IMR-90 (cell line): ENCODE results near the gene SOX6. TPM values are rescaled to one million over a fixed set of nuclear protein-coding genes. Genes with fewer than 3 reads are reported as not detected.

Experiments
- ATAC-seq: fragments of 200-7000 bp; cut with Tn5 transposase; 2 replicates; pipeline ENCODE4 v1.9.1; 2020; ENCODE audit warnings: low read depth, mild to moderate bottlenecking, moderate library complexity
- BruUV-seq: library from RNA; stranded (reverse); fragments of 400-500 nt; replicated peaks from 2 replicates; lab custom pipeline; 2021; lab: Mats Ljungman, UMichigan
- CTCF ChIA-PET: fragments of 300-600 bp; formaldehyde crosslinking; extraction: SDS; loops from one replicate; lab custom pipeline; 2021; ENCODE audit warnings: antibody characterized with exemption; lab: Yijun Ruan, JAX
- POLR2A ChIA-PET: fragments of 300-600 bp; sonication (Branson Sonifier 250); formaldehyde crosslinking; loops from one replicate; lab custom pipeline; 2022; ENCODE audit warnings: antibody characterized with exemption; ENCODE audit not compliant: unreplicated experiment; lab: Charles Lee
- DNase-seq: peaks from one replicate; pipeline ENCODE4 v3.0.0; 2013
- H2AFZ ChIP-seq: replicated peaks from 2 replicates; pipeline ENCODE3; 2013; ENCODE audit warnings: low read length, mild to moderate bottlenecking; ENCODE audit not compliant: poor library complexity
- H2AK5ac ChIP-seq: 2 replicates; pipeline ENCODE4 v1.6.1; 2013; ENCODE audit warnings: low read depth, low read length, inconsistent platforms
- H2AK9ac ChIP-seq: replicated peaks from 2 replicates; pipeline ENCODE3; 2013; ENCODE audit warnings: mild to moderate bottlenecking, low read depth, low read length, moderate library complexity; ENCODE audit not compliant: poor library complexity
- H2BK120ac ChIP-seq: 2 replicates; pipeline ENCODE4 v1.6.1; 2013; ENCODE audit warnings: low read depth, low read length, inconsistent platforms
- H2BK15ac ChIP-seq: 3 replicates; pipeline ENCODE4 v1.6.1; 2013; ENCODE audit warnings: low read depth, low read length, inconsistent platforms
- H2BK20ac ChIP-seq: 2 replicates; pipeline ENCODE4 v1.6.1; 2013; ENCODE audit warnings: low read depth, mild to moderate bottlenecking, inconsistent platforms, low read length, moderate library complexity
- H2BK5ac ChIP-seq: 2 replicates; pipeline ENCODE4 v1.6.1; 2013; ENCODE audit warnings: mild to moderate bottlenecking, low read depth, low read length, inconsistent platforms; ENCODE audit not compliant: poor library complexity, severe bottlenecking
- H3K14ac ChIP-seq: replicated peaks from 2 replicates; pipeline ENCODE4 v1.6.1; 2013; ENCODE audit warnings: low read depth, low read length, inconsistent platforms
- H3K18ac ChIP-seq: 2 replicates; pipeline ENCODE4 v1.6.1; 2013; ENCODE audit warnings: low read depth, low read length, control low read depth
- H3K23ac ChIP-seq: 2 replicates; pipeline ENCODE4 v1.6.1; 2013; ENCODE audit warnings: low read depth, low read length, inconsistent platforms
- H3K27ac ChIP-seq: 2 replicates; pipeline ENCODE4 v1.5.1; 2013; ENCODE audit warnings: mild to moderate bottlenecking, control low read depth, low read length; ENCODE audit not compliant: insufficient read depth
- H3K27me3 ChIP-seq: 2 replicates; pipeline ENCODE4 v1.6.1; 2013; ENCODE audit warnings: low read length; ENCODE audit not compliant: control insufficient read depth, insufficient read depth
- H3K36me3 ChIP-seq: 2 replicates; pipeline ENCODE4 v1.6.1; 2013; ENCODE audit warnings: low read length, mixed read lengths; ENCODE audit not compliant: control insufficient read depth, insufficient read depth
- H3K4ac ChIP-seq: 2 replicates; pipeline ENCODE4 v1.6.1; 2013; ENCODE audit warnings: low read depth, low read length, inconsistent platforms
- H3K4me1 ChIP-seq: 2 replicates; pipeline ENCODE4 v1.6.1; 2013; ENCODE audit warnings: low read length, mixed read lengths; ENCODE audit not compliant: control insufficient read depth, insufficient read depth
- H3K4me2 ChIP-seq: 2 replicates; pipeline ENCODE4 v1.6.1; 2013; ENCODE audit warnings: low read depth, mild to moderate bottlenecking, control low read depth, low read length, moderate library complexity
- H3K4me3 ChIP-seq: 2 replicates; pipeline ENCODE4 v1.5.1; 2013; ENCODE audit warnings: low read depth, mild to moderate bottlenecking, control low read depth, low read length, moderate library complexity; ENCODE audit not compliant: insufficient read depth
- H3K56ac ChIP-seq: 2 replicates; pipeline ENCODE4 v1.6.1; 2013; ENCODE audit warnings: low read length, inconsistent platforms; ENCODE audit not compliant: insufficient read depth; ENCODE audit errors: extremely low read depth
- H3K79me1 ChIP-seq, 2 experiments: 2 replicates each; pipeline ENCODE4 v1.6.1; 2013; ENCODE audit warnings: low read length in 2 of 2, inconsistent platforms in 1 of 2, low read depth in 1 of 2
- H3K9ac ChIP-seq: 2 replicates; pipeline ENCODE4 v1.6.1; 2013; ENCODE audit warnings: low read depth, low read length, control low read depth
- H3K9me1 ChIP-seq: 2 replicates; pipeline ENCODE4 v1.6.1; 2013; ENCODE audit warnings: low read length, inconsistent platforms; ENCODE audit not compliant: insufficient read depth
- H3K9me3 ChIP-seq: 2 replicates; pipeline ENCODE4 v1.6.1; 2013; ENCODE audit warnings: low read length; ENCODE audit not compliant: control insufficient read depth, insufficient read depth
- H4K20me1 ChIP-seq: 2 replicates; pipeline ENCODE4 v1.6.1; 2013; ENCODE audit warnings: low read length, inconsistent platforms; ENCODE audit not compliant: insufficient read depth
- H4K5ac ChIP-seq: 2 replicates; pipeline ENCODE4 v1.6.1; 2013; ENCODE audit warnings: mild to moderate bottlenecking, low read depth, low read length, control low read depth
- H4K8ac ChIP-seq, 2 experiments: 2 replicates each; pipeline ENCODE4 v1.6.1; 2013; ENCODE audit warnings: low read depth in 2 of 2, low read length in 2 of 2, control low read depth in 1 of 2, inconsistent platforms in 1 of 2
- H4K91ac ChIP-seq: 2 replicates; pipeline ENCODE4 v1.6.1; 2013; ENCODE audit warnings: low read depth, low read length, inconsistent platforms; ENCODE audit not compliant: insufficient read depth
- BHLHE40 ChIP-seq: fragments of 150-350 bp; IDR thresholded peaks from 2 replicates; pipeline ENCODE4 v1.6.1; 2016; ENCODE audit warnings: mild to moderate bottlenecking, low read depth, low read length
- CEBPB ChIP-seq: IDR thresholded peaks from 2 replicates; pipeline ENCODE4 v1.6.1; 2012; ENCODE audit warnings: low read depth, low read length, improper control_type of control experiment
- FOS ChIP-seq: fragments of 150-350 bp; IDR thresholded peaks from 2 replicates; pipeline ENCODE4 v1.6.1; 2016; ENCODE audit warnings: low read depth, low read length
- MAFK ChIP-seq: IDR thresholded peaks from 2 replicates; pipeline ENCODE4 v1.6.1; 2012; ENCODE audit warnings: low read depth, low read length, improper control_type of control experiment
- MAZ ChIP-seq: IDR thresholded peaks from 2 replicates; pipeline ENCODE4 v1.6.1; 2012; ENCODE audit warnings: low read depth, mild to moderate bottlenecking, low read length, improper control_type of control experiment, moderate library complexity, borderline replicate concordance
- MXI1 ChIP-seq: IDR thresholded peaks from 2 replicates; pipeline ENCODE4 v1.6.1; 2012; ENCODE audit warnings: low read depth, mild to moderate bottlenecking, low read length, moderate library complexity, borderline replicate concordance
- RCOR1 ChIP-seq: IDR thresholded peaks from 2 replicates; pipeline ENCODE4 v1.6.1; 2012; ENCODE audit warnings: mild to moderate bottlenecking, low read length, improper control_type of control experiment; ENCODE audit not compliant: insufficient replicate concordance
- WGBS, 2 experiments: methylation state at CpG; one replicate each; pipeline versions ENCODE4 v1.1.5 to v1.1.7; 2013; ENCODE audit warnings: missing lambda C conversion rate in 2 of 2; ENCODE audit not compliant: insufficient read length in 1 of 2; ENCODE audit errors: extremely low coverage in 2 of 2; 5-methylcytosine and 5-hydroxymethylcytosine counted together
- dilution Hi-C: fragments of 300-500 bp; cut with HindIII; formaldehyde crosslinking; loops from one replicate; pipeline ENCODE4 v1.14.3; 2018; ENCODE audit warnings: low sequenced_read_pairs; ENCODE audit not compliant: unreplicated experiment
- in situ Hi-C: fragments of 300-500 bp; cut with MboI; formaldehyde crosslinking; loops from 3 replicates; pipeline ENCODE4 v1.14.3; 2019; ENCODE audit warnings: low sequenced_read_pairs, inconsistent platforms, mixed read lengths
- intact Hi-C: fragments of 100-400 bp; cut with micrococcal nuclease; formaldehyde crosslinking; loops from 2 replicates; pipeline ENCODE4 v1.10.0; 2022
- polyA plus RNA-seq, 3 experiments: library from polyadenylated mRNA; depleted of rRNA; stranded (reverse); fragments of >200 nt; gene quantifications; 2 replicates each; pipeline ENCODE4 v1.2.3, GENCODE V29; 2012; ENCODE audit warnings: low replicate concordance in 1 of 3
- total RNA-seq: library from RNA; depleted of rRNA; stranded (reverse); fragments of >200 nt; gene quantifications from 2 replicates; pipeline ENCODE4 v1.2.3, GENCODE V29; 2012
- TF ChIP-seq, protein P1 (sequence below): conservative IDR thresholded peaks from 2 replicates; pipeline ENCODE4 v1.5.1; 2012; ENCODE audit warnings: mild to moderate bottlenecking, low read depth, low read length, improper control_type of control experiment

SOX6 gene
- total and polyA plus RNA-seq, 2 of the 4 experiments (the other 2 are of a cell fraction): 1.7 to 7.7 TPM

DNA sequence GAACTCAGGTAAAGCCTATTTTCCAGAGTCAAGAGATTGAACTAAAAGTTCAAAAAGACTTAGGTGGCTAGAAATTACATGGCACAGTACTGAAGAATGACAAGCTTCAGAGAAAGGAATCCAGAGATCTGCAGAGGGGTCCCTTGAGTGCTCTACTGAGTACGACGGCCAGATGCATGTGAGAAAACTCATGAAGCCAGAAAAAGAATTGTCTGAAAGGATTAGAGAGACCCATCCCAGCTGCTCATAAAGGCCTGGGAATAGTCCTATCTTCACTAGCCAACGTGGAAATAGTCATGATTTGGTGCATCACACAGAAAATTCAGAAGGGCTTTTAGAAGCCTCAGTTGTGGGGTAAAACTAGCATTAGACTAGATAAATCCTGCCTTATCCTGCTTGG is 91.3 kb downstream of the SOX6 start:
- Histone ChIP-seq H2BK120ac (no peak overlapping the region), H2BK15ac (no peak overlapping the region), H3K27me3 (no peaks in the 10 kb centered on the region), H4K5ac (no peak overlapping the region), H3K4me2 (no peak overlapping the region), H2AFZ (no peak overlapping the region), H4K8ac (no peak overlapping the region), H2BK20ac (no peak overlapping the region), H4K91ac (no peak overlapping the region), H2BK5ac (no peak overlapping the region), H3K79me1 (no peaks in the 10 kb centered on the region), H3K27ac (no peak overlapping the region), H3K56ac (no peak overlapping the region), H3K23ac (no peak overlapping the region), H3K9me3 (no peaks in the 10 kb centered on the region), H3K4me3 (no peak overlapping the region), H3K14ac (no peak overlapping the region), H4K20me1 (no peaks in the 10 kb centered on the region), H3K4me1 (no peaks in the 10 kb centered on the region), H3K9me1 (no peaks in the 10 kb centered on the region), H3K9ac (no peak overlapping the region), H2AK9ac (no peak overlapping the region), H3K18ac (no peak overlapping the region), H3K36me3 (no peaks in the 10 kb centered on the region), H3K4ac (no peak overlapping the region), H2AK5ac (no peak overlapping the region)
- POLR2A ChIA-PET: no interaction called here
- intact Hi-C loops (no loop called here), dilution Hi-C loops (no loop called here), in situ Hi-C loops (no loop called here)
- TF ChIP-seq, protein P1, sequence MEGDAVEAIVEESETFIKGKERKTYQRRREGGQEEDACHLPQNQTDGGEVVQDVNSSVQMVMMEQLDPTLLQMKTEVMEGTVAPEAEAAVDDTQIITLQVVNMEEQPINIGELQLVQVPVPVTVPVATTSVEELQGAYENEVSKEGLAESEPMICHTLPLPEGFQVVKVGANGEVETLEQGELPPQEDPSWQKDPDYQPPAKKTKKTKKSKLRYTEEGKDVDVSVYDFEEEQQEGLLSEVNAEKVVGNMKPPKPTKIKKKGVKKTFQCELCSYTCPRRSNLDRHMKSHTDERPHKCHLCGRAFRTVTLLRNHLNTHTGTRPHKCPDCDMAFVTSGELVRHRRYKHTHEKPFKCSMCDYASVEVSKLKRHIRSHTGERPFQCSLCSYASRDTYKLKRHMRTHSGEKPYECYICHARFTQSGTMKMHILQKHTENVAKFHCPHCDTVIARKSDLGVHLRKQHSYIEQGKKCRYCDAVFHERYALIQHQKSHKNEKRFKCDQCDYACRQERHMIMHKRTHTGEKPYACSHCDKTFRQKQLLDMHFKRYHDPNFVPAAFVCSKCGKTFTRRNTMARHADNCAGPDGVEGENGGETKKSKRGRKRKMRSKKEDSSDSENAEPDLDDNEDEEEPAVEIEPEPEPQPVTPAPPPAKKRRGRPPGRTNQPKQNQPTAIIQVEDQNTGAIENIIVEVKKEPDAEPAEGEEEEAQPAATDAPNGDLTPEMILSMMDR: no peak
- TF ChIP-seq MAFK (no peak), CEBPB (no peak), MXI1 (no peak), FOS (no peak), MAZ (no peak), BHLHE40 (no peak), RCOR1 (no peak)
- CTCF ChIA-PET: interaction anchor here (0.8 kb wide), 1 partner anchor 16 kb away, joined by 3 read pairs; no protein-coding TSS in a partner anchor
- BruUV-seq: no TSS peak
- no peak for ATAC-seq
- no CpG with 5 or more reads among the region's 3 CpGs for WGBS, 2 experiments
- DNase-seq: no peak
